Measurements from ENCODE around the gene CDKN3. TPM values are rescaled to one million over a fixed set of nuclear protein-coding genes. Genes with fewer than 3 reads are reported as not detected.

CDKN3 gene
- total RNA-seq, 5 donors from 2014 or later (not counting 1 experiment from before 2014, with no cell fraction given), result 1.2 to 2.7 (median 1.6) TPM

GRCh38 chr14:54353266-54353665, 43.5 kb upstream of the CDKN3 start:
- ChIA-PET CTCF (no interaction called here), POLR2A (no interaction called here)
- no peak overlapping the region for H3K4me3 ChIP-seq (ENCODE audit: control insufficient read depth in 1 of 2, extremely low read depth in 1 of 2, low read length in 1 of 2)
- no peaks in the 10 kb centered on the region for H3K36me3 Mint-ChIP-seq
- no peaks in the 10 kb centered on the region for H3K36me3 ChIP-seq (ENCODE audit: control insufficient read depth in 2 of 2, extremely low read depth in 1 of 2, insufficient read depth in 1 of 2, low read length in 1 of 2)
- H3K9me3 Mint-ChIP-seq, result peaks cover 0 to 7% (median 0%) of the 10 kb centered on the region in 3 donors
- H3K27me3 ChIP-seq (replicated peaks in 1 of 2; ENCODE audit: control insufficient read depth in 2 of 2, extremely low read depth in 1 of 2, insufficient read depth in 2 of 2, low read length in 1 of 2), result peaks cover 0 to 18% of the 10 kb centered on the region in 2 experiments
- H3K27ac Mint-ChIP-seq, result no peak overlapping the region
- no peak overlapping the region for H3K4me3 Mint-ChIP-seq
- H3K27ac ChIP-seq (ENCODE audit: low read length), result no peak overlapping the region
- WGBS (ENCODE audit: insufficient coverage), result 77% methylated on average over 5 of the region's 6 CpGs
- ATAC-seq (replicated peaks in 1 of 4) (no peak), DNase-seq (no peak)
- H3K4me1 Mint-ChIP-seq, result peaks cover 2 to 12% (median 6%) of the 10 kb centered on the region in 3 donors
- peaks cover 24 to 46% of the 10 kb centered on the region in 2 donors for H3K27me3 Mint-ChIP-seq
- H3K9me3 ChIP-seq, result no peaks in the 10 kb centered on the region
- H3K4me1 ChIP-seq (ENCODE audit: control insufficient read depth in 1 of 2, extremely low read depth in 1 of 2, insufficient read depth in 2 of 2, low read length in 2 of 2), result no peaks in the 10 kb centered on the region

DNA sequence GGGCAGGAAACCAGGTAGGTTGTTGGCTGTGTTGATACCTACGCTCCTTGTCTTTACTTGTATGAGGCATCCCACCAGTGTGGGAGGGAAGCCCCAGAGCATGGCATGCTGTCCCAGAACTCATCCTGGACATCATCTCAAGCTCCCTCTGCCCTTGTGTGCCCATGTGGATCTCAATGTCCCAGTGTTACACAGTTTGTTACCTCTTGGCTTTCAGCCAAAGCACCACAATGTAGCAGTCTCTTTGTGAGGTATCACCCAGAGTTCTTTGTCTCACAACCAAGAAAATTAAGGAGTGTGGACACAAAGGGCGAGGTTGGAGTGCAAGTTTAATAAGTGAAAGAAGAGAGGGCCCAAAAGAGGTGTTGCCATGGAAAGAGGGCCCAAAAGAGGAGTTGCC, 43.1 kb upstream of the CDKN3 start:
- ChIA-PET POLR2A (no interaction called here), CTCF (no interaction called here)
- no peak overlapping the region for H3K27ac Mint-ChIP-seq
- WGBS (ENCODE audit: insufficient coverage), result 100% methylated on average over 1 of the region's 2 CpGs
- no peak overlapping the region for H3K27ac ChIP-seq (ENCODE audit: low read length)
- peaks cover 2 to 12% (median 6%) of the 10 kb centered on the region in 3 donors for H3K4me1 Mint-ChIP-seq
- DNase-seq (no peak), ATAC-seq (replicated peaks in 1 of 4) (no peak)
- H3K4me3 ChIP-seq (ENCODE audit: control insufficient read depth in 1 of 2, extremely low read depth in 1 of 2, low read length in 1 of 2), result no peak overlapping the region
- H3K36me3 ChIP-seq (ENCODE audit: control insufficient read depth in 2 of 2, extremely low read depth in 1 of 2, insufficient read depth in 1 of 2, low read length in 1 of 2), result no peaks in the 10 kb centered on the region
- H3K27me3 Mint-ChIP-seq, result peaks cover 25 to 46% of the 10 kb centered on the region in 2 donors
- H3K4me1 ChIP-seq (ENCODE audit: control insufficient read depth in 1 of 2, extremely low read depth in 1 of 2, insufficient read depth in 2 of 2, low read length in 2 of 2), result no peaks in the 10 kb centered on the region
- H3K9me3 Mint-ChIP-seq, result peaks cover 0 to 7% (median 0%) of the 10 kb centered on the region in 3 donors
- no peaks in the 10 kb centered on the region for H3K9me3 ChIP-seq
- H3K27me3 ChIP-seq (replicated peaks in 1 of 2; ENCODE audit: control insufficient read depth in 2 of 2, extremely low read depth in 1 of 2, insufficient read depth in 2 of 2, low read length in 1 of 2), result peaks cover 0 to 15% of the 10 kb centered on the region in 2 experiments
- no peaks in the 10 kb centered on the region for H3K36me3 Mint-ChIP-seq
- H3K4me3 Mint-ChIP-seq, result no peak overlapping the region

DNA sequence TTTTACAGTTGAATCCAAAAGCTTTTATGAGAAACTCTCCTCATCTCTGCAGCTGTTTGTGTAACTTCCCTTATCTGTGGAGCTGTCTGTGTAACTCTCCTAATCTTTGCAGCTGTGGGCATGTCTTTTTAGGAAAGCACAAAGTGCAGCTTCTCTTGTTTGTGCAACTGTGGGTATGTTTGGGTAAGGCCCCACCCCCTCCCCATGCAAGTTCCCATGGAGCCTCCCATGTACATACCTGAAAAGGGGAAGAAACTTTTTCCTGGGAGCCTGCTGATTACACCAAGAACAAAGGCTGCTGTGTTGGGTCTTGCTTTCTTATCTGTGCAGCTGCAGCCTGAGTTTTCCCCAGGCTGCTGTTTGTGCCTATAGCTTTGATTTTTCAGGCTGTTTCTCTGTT, 42.7 kb upstream of the CDKN3 start:
- peaks cover 2 to 12% (median 6%) of the 10 kb centered on the region in 3 donors for H3K4me1 Mint-ChIP-seq
- H3K9me3 ChIP-seq, result no peaks in the 10 kb centered on the region
- H3K4me3 ChIP-seq (ENCODE audit: control insufficient read depth in 1 of 2, extremely low read depth in 1 of 2, low read length in 1 of 2), result no peak overlapping the region
- ATAC-seq (replicated peaks in 1 of 4), result no peak
- H3K27ac Mint-ChIP-seq, result no peak overlapping the region
- no peaks in the 10 kb centered on the region for H3K4me1 ChIP-seq (ENCODE audit: control insufficient read depth in 1 of 2, extremely low read depth in 1 of 2, insufficient read depth in 2 of 2, low read length in 2 of 2)
- H3K27me3 Mint-ChIP-seq, result peaks cover 25 to 46% of the 10 kb centered on the region in 2 donors
- H3K9me3 Mint-ChIP-seq, result peaks cover 0 to 7% (median 0%) of the 10 kb centered on the region in 3 donors
- CTCF ChIA-PET, result no interaction called here
- DNase-seq, result no peak
- H3K36me3 ChIP-seq (ENCODE audit: control insufficient read depth in 2 of 2, extremely low read depth in 1 of 2, insufficient read depth in 1 of 2, low read length in 1 of 2), result no peaks in the 10 kb centered on the region
- no peaks in the 10 kb centered on the region for H3K36me3 Mint-ChIP-seq
- H3K27ac ChIP-seq (ENCODE audit: low read length), result no peak overlapping the region
- POLR2A ChIA-PET, result no interaction called here
- no peak overlapping the region for H3K4me3 Mint-ChIP-seq
- H3K27me3 ChIP-seq (replicated peaks in 1 of 2; ENCODE audit: control insufficient read depth in 2 of 2, extremely low read depth in 1 of 2, insufficient read depth in 2 of 2, low read length in 1 of 2), result peaks cover 0 to 12% of the 10 kb centered on the region in 2 experiments

DNA sequence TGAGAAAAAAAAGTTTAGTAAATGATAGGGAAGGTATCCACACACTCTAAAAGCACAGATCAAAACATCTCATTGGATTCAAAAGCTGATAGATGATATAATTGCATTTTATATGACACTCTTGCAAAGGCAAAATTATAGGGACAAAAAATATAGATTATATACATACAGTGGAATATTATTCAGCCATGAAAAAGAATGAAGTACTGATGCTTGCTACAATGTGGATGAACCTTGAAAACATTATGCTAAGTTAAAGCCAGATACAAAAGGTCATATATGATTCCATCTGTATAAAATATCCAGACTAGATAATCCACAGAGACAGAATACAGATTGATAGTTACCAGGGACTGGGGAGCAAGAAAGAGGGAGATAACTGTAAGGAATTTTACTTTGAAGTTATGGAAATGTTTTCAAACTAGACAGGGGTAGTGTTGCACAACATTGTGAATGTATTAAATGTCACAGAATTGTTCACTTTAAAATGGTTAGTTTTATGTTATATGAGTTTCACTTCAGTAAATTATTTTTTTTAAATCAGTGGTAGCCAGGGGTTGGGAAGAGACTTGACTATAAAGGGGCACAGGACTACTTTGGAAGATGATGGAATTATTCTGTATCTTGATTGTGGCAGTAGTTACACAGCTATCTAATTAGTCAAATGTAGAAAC, 41.7 kb upstream of the CDKN3 start:
- Mint-ChIP-seq H3K36me3 (no peaks in the 10 kb centered on the region), H3K27ac (no peak overlapping the region), H3K9me3 (peaks cover 0 to 7% (median 0%) of the 10 kb centered on the region in 3 donors), H3K4me3 (no peak overlapping the region), H3K4me1 (peaks cover 0 to 12% (median 6%) of the 10 kb centered on the region in 3 donors), H3K27me3 (peaks cover 25 to 43% of the 10 kb centered on the region in 2 donors)
- Histone ChIP-seq H3K4me1 (ENCODE audit: control insufficient read depth in 1 of 2, extremely low read depth in 1 of 2, insufficient read depth in 2 of 2, low read length in 2 of 2) (no peaks in the 10 kb centered on the region), H3K27ac (ENCODE audit: low read length) (no peak overlapping the region), H3K27me3 (replicated peaks in 1 of 2; ENCODE audit: control insufficient read depth in 2 of 2, extremely low read depth in 1 of 2, insufficient read depth in 2 of 2, low read length in 1 of 2) (peaks cover 0 to 9% of the 10 kb centered on the region in 2 experiments), H3K9me3 (no peaks in the 10 kb centered on the region), H3K4me3 (ENCODE audit: control insufficient read depth in 1 of 2, extremely low read depth in 1 of 2, low read length in 1 of 2) (no peak overlapping the region), H3K36me3 (ENCODE audit: control insufficient read depth in 2 of 2, extremely low read depth in 1 of 2, insufficient read depth in 1 of 2, low read length in 1 of 2) (no peaks in the 10 kb centered on the region)
- DNase-seq, result no peak
- ChIA-PET CTCF (no interaction called here), POLR2A (no interaction called here)
- no peak for ATAC-seq (replicated peaks in 1 of 4)

GRCh38 chr14:54355698-54356097, 41.1 kb upstream of the CDKN3 start:
- H3K36me3 ChIP-seq (ENCODE audit: control insufficient read depth in 2 of 2, extremely low read depth in 1 of 2, insufficient read depth in 1 of 2, low read length in 1 of 2), result no peaks in the 10 kb centered on the region
- H3K36me3 Mint-ChIP-seq, result no peaks in the 10 kb centered on the region
- ChIA-PET POLR2A (no interaction called here), CTCF (no interaction called here)
- H3K27me3 ChIP-seq (replicated peaks in 1 of 2; ENCODE audit: control insufficient read depth in 2 of 2, extremely low read depth in 1 of 2, insufficient read depth in 2 of 2, low read length in 1 of 2), result peaks cover 0 to 12% of the 10 kb centered on the region in 2 experiments
- ATAC-seq (replicated peaks in 1 of 4) (no peak), DNase-seq (no peak)
- H3K4me1 Mint-ChIP-seq, result peaks cover 0 to 12% (median 6%) of the 10 kb centered on the region in 3 donors
- H3K4me3 ChIP-seq (ENCODE audit: control insufficient read depth in 1 of 2, extremely low read depth in 1 of 2, low read length in 1 of 2), result no peak overlapping the region
- no peak overlapping the region for H3K27ac Mint-ChIP-seq
- no peaks in the 10 kb centered on the region for H3K9me3 ChIP-seq
- H3K9me3 Mint-ChIP-seq, result peaks cover 0 to 7% (median 0%) of the 10 kb centered on the region in 3 donors
- no peak overlapping the region for H3K27ac ChIP-seq (ENCODE audit: low read length)
- H3K4me3 Mint-ChIP-seq, result no peak overlapping the region
- no CpG with 5 or more reads among the region's 2 CpGs for WGBS (ENCODE audit: insufficient coverage)
- no peaks in the 10 kb centered on the region for H3K4me1 ChIP-seq (ENCODE audit: control insufficient read depth in 1 of 2, extremely low read depth in 1 of 2, insufficient read depth in 2 of 2, low read length in 2 of 2)
- peaks cover 29 to 40% of the 10 kb centered on the region in 2 donors for H3K27me3 Mint-ChIP-seq

DNA sequence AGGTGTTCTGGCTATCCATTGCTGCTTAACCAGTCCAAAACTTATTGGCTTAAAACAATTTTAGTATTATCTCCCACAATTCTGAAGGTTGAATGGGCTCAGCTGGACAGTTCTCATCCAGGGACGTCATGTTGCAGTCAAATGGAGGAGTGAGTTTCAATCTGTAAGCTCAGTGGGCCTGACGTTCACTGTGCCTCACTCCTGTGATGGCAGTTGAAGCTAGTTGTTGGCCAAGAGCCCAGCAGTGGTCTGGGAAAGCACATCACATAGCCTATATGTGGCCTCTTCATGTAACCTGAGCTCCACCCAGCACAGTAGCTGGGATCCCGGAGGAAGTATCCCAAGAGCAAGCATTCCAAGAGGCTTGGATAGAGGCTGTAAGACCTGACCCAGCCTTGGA, 40.6 kb upstream of the CDKN3 start:
- Histone ChIP-seq H3K9me3 (no peaks in the 10 kb centered on the region), H3K4me3 (ENCODE audit: control insufficient read depth in 1 of 2, extremely low read depth in 1 of 2, low read length in 1 of 2) (no peak overlapping the region), H3K4me1 (ENCODE audit: control insufficient read depth in 1 of 2, extremely low read depth in 1 of 2, insufficient read depth in 2 of 2, low read length in 2 of 2) (no peaks in the 10 kb centered on the region), H3K36me3 (ENCODE audit: control insufficient read depth in 2 of 2, extremely low read depth in 1 of 2, insufficient read depth in 1 of 2, low read length in 1 of 2) (no peaks in the 10 kb centered on the region), H3K27me3 (replicated peaks in 1 of 2; ENCODE audit: control insufficient read depth in 2 of 2, extremely low read depth in 1 of 2, insufficient read depth in 2 of 2, low read length in 1 of 2) (peaks cover 0 to 10% of the 10 kb centered on the region in 2 experiments), H3K27ac (ENCODE audit: low read length) (no peak overlapping the region)
- 74% methylated on average over 3 of the region's 3 CpGs for WGBS (ENCODE audit: insufficient coverage)
- no peak overlapping the region for H3K27ac Mint-ChIP-seq
- POLR2A ChIA-PET, result no interaction called here
- ATAC-seq (replicated peaks in 1 of 4) (no peak), DNase-seq (no peak)
- H3K9me3 Mint-ChIP-seq, result peaks cover 0 to 7% (median 0%) of the 10 kb centered on the region in 3 donors
- H3K4me3 Mint-ChIP-seq, result no peak overlapping the region
- H3K4me1 Mint-ChIP-seq, result peaks cover 0 to 12% (median 6%) of the 10 kb centered on the region in 3 donors
- no peaks in the 10 kb centered on the region for H3K36me3 Mint-ChIP-seq
- peaks cover 31 to 40% of the 10 kb centered on the region in 2 donors for H3K27me3 Mint-ChIP-seq
- CTCF ChIA-PET, result interaction anchor here in 1 of 2 donors (1.1 kb wide), 1 partner anchor 8 kb away, joined by 4 read pairs; no protein-coding TSS in a partner anchor
